SK-N-MC (cell line): ENCODE results near the gene OR10P1.

Experiments
- DNase-seq: peaks from one replicate; pipeline ENCODE4 v3.0.0-alpha.2; 2011; ENCODE audit warnings: low read depth, low spot score
- H3K27ac ChIP-seq: fragments of 200-600 bp; sonication (generic); 2 replicates; pipeline ENCODE4 v1.5.1; 2016; ENCODE audit warnings: mixed run types
- H3K36me3 ChIP-seq: fragments of 200-600 bp; sonication (generic); 2 replicates; pipeline ENCODE4 v1.6.1; 2017; ENCODE audit warnings: antibody characterized with exemption, low read length, mixed read lengths; ENCODE audit not compliant: insufficient read depth
- H3K4me3 ChIP-seq: fragments of 200-600 bp; sonication (generic); 2 replicates; pipeline ENCODE4 v1.5.1; 2016
- H3K9ac ChIP-seq: fragments of 200-600 bp; sonication (generic); 2 replicates; pipeline ENCODE4 v1.8.0; 2017; ENCODE audit warnings: mixed run types, mixed read lengths; ENCODE audit not compliant: insufficient read length
- H3K9me3 ChIP-seq: fragments of 200-600 bp; sonication (generic); 2 replicates; pipeline ENCODE4 v1.6.1; 2017; ENCODE audit warnings: low read depth, mild to moderate bottlenecking, antibody characterized with exemption, low read length, moderate library complexity, mixed read lengths
- EZH2 ChIP-seq: fragments of 200-600 bp; sonication (generic); IDR thresholded peaks from one replicate; pipeline ENCODE4 v1.6.1; 2017; ENCODE audit warnings: antibody characterized with exemption
- FOXP2 ChIP-seq: optimal IDR thresholded peaks from 2 replicates; pipeline ENCODE3; 2011; ENCODE audit warnings: mild to moderate bottlenecking, moderate library complexity; ENCODE audit not compliant: insufficient read depth; ENCODE audit errors: extremely low read length, control extremely low read depth
- POLR2AphosphoS5 ChIP-seq: IDR thresholded peaks from 2 replicates; pipeline ENCODE4 v1.6.1; 2012; ENCODE audit warnings: mild to moderate bottlenecking, low read depth, low read length, borderline replicate concordance

Gene OR10P1

DNA sequence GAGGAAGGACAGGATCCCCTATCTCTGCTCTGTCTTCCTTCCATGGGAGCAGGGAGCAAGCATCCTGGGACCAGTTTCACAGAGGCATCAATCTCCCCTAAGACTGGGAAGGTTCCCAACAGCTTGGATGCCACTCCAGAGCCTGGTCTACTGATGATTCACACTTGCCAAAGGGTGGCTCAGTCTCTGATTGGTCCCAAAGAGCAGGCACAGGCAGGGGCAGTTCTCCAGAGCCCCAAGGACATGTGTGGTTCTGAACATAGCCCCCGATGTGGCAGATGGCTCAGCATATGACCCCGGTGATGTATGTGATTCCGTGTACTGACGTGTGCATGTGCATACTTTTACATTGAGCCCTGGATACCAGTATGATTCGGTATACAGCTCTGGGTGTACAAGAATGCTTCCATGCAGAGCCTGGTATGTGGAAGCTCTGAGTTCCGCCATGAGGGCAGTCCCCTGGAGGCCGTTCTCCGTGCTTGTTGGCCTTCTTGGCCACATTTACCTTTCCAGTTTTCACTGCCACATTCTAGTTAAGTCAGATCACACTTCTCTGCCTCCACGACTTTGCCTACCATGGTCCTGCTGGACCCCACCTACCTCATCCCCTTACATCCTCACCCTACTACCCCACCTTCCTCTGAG lies 49.8 kb downstream of the OR10P1 start:
- H3K27ac ChIP-seq: no peak overlapping the region
- no peaks in the 10 kb centered on the region for H3K36me3 ChIP-seq
- no peak overlapping the region for H3K4me3 ChIP-seq
- no peak for TF ChIP-seq EZH2
- no peak for TF ChIP-seq POLR2AphosphoS5
- TF ChIP-seq FOXP2: no peak
- DNase-seq: no peak
- H3K9me3 ChIP-seq: no peaks in the 10 kb centered on the region
- H3K9ac ChIP-seq: no peak overlapping the region
